ENCODE data around the gene APOC4.
"Not testable (repeated sequence)": the region's sequence is repeated elsewhere in the genome, so short reads cannot be mapped to it uniquely, and the experiment has no call there.

APOC4 gene, protein sequence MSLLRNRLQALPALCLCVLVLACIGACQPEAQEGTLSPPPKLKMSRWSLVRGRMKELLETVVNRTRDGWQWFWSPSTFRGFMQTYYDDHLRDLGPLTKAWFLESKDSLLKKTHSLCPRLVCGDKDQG

DNA sequence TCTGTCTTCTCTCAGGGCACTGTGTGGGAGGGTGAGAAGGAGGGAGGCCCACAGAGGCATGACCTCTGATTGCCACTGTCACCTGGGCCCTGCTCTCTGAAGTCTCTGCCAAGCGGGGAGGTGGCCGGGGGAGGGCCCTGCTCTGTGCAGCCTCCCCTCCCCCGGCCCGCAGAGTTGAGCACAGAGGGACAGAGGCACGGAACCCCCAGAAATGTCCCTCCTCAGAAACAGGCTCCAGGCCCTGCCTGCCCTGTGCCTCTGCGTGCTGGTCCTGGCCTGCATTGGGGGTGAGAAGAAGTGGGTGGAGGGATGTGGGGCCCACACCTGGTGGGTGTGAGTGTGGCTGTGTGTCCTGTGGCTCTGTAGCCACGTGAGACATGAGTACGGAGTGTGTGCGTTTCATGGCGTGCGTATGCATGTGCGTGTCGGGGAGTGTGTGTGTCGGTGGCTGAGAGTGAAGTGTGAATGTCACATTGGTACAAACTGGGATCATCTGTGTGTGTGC is at the start of gene APOC4:
Gene APOC4 (plus strand): TSS at position 171 of the 505 bp plus-strand sequence. CDS start 41 bp downstream, at position 212.
- no peak for DNase-seq (ENCODE audit: low read depth, low spot score)

DNA sequence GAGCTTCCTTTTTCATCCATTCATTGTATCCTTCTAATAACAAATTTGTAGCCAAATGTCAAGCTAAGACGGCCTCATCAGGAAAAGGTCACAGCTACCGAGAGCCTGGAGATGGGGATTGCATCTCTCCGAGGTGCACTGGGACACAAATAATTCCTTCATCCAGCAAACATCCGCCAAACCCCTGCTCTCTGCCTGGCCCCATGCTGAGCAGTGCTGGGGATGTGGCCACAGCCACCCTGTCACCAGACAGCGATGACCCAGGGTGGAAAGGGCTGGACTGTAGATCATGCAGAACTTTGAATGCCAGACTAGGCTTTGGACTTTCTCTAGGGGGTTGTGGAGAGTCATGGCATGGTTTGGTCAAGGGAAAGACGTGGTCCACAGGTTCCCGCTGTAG is 49.1 kb upstream of the APOC4 start:
- DNase-seq (ENCODE audit: low read depth, low spot score): no peak

DNA sequence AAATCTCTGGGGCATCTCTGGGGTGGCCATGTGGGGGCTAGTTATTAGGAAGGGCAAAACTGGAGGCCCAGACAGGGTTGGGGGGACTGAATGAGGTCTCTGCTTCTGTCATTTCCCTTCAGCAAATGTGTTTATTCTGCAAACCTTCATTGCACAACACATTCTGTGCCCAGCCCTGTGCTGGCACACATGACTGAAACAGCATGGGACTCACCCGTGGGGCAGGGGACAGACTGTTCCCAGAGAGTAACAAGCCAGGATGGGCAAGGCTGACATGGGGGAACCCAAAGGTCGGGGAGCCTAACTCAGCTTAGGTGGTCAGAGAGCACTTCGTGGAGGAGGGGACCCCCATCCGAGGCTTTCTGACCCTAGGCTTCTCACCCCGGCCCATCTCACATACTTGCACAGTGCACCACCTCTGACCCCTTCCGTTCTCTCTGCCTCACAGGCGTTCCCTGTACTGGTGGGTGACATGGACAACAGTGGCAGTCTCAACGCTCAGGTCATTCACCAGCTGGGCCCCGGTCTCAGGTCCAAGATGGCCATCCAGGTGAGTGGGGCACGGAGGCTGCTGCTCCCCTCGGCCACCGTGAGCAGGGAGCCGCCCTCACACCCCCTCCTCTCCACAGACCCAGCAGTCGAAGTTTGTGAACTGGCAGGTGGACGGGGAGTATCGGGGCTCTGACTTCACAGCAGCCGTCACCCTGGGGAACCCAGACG is 48.5 kb upstream of the APOC4 start:
- no peak for DNase-seq (ENCODE audit: low read depth, low spot score)

DNA sequence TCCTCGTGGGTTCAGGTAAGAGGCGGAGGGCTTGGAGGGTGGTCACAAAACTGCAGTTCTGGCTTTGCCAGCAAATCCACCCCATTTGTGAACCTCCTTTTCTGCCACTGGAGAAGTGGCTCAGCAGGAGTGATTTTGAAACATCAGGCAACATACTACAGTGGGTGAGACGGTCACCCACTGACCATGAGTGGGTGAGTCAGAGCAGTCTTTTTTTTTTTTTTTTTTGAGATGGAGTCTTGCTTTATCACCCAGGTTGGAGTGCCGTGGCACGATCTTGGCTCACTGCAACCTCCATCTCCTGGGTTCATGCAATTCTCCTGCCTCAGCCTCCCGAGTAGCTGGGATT is 48.0 kb upstream of the APOC4 start:
- no peak for DNase-seq (ENCODE audit: low read depth, low spot score)

DNA sequence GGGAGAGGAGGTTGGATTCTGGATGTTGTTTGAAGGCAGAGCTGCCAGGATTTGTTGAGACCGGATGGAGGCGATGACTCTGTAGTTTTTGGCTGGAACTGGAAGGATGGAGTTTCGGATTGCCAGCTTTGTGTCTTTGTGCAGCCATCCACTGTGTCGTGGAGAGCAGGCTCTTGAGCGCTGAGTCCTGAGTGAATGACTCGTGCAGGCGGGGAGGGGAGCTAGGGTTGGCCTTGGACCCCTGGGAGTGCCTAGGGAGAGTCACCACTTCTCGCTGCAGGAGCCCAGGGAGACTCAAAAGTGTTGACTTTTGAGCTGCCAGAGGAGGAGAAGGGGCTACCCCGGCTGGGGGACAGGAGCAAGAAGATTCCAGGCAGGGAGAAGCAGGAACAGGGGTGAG is 47.1 kb upstream of the APOC4 start:
- DNase-seq (ENCODE audit: low read depth, low spot score): no peak

DNA sequence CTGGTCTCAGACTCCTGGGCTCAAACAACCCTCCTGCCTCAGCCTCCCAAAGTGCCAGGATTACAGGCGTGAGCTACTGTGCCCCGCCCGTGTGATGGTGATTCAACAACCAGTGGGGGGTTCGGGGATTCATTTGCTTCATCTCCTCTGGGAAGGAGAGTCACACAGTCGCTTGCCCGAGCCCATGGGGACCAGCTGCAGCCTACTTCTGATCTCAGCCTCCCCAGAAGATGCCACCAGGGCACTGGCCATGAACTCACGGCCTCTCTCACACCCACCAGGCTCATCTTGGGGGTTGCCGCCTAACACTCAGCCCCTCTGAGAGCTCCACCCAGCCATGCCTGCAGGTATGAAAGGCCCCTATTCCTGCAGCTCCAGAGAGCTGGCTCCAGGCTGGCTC is 44.2 kb upstream of the APOC4 start:
- no peak for DNase-seq (ENCODE audit: low read depth, low spot score)

DNA sequence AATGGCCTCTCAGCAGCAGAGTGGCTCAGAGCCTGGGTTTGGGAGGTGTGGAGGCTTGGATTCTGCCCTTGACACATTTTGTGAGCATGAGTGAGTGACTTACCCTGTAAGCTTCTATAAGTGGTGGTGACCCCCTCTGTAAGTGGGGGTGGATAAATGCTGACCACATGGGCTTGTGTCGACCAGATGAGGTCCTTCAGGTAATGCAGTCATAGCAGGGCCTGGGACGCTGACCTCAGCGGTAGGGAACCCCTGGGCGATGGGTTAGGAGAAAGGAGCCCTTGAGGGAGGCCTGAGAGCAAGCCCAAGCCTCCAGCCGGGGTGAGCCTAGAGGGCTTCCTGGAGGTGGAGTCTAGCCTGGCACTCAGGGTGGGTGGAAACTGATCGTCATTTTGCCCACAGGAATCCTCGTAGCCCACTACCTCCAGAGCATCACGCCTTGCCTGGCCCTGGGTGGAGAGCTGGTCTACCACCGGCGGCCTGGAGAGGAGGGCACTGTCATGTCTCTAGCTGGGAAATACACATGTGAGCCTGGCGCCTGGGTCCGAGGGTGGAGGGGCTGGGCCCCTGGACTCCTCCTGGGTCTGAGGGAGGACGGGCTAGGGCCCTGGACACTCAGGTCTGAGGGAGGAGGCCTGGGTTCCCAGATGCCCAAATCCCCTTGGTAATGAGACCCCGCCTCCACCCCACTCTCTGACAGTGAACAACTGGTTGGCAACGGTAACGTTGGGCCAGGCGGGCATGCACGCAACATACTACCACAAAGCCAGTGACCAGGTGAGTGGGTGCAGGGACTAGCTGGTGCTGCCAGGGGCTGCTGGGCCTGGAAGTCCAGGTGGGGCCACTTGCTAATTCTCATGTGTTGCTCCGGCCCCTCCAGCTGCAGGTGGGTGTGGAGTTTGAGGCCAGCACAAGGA is 41.5 kb upstream of the APOC4 start:
- DNase-seq (ENCODE audit: low read depth, low spot score): no peak

DNA sequence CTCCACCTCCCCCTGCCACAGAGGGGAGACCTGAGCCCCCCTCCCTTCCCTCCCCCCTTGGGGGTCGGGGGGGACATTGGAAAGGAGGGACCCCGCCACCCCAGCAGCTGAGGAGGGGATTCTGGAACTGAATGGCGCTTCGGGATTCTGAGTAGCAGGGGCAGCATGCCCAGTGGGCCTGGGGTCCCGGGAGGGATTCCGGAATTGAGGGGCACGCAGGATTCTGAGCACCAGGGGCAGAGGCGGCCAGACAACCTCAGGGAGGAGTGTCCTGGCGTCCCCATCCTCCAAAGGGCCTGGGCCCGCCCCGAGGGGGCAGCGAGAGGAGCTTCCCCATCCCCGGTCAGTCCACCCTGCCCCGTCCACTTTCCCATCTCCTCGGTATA is 38.8 kb upstream of the APOC4 start:
- DNase-seq (ENCODE audit: low read depth, low spot score): no peak

DNA sequence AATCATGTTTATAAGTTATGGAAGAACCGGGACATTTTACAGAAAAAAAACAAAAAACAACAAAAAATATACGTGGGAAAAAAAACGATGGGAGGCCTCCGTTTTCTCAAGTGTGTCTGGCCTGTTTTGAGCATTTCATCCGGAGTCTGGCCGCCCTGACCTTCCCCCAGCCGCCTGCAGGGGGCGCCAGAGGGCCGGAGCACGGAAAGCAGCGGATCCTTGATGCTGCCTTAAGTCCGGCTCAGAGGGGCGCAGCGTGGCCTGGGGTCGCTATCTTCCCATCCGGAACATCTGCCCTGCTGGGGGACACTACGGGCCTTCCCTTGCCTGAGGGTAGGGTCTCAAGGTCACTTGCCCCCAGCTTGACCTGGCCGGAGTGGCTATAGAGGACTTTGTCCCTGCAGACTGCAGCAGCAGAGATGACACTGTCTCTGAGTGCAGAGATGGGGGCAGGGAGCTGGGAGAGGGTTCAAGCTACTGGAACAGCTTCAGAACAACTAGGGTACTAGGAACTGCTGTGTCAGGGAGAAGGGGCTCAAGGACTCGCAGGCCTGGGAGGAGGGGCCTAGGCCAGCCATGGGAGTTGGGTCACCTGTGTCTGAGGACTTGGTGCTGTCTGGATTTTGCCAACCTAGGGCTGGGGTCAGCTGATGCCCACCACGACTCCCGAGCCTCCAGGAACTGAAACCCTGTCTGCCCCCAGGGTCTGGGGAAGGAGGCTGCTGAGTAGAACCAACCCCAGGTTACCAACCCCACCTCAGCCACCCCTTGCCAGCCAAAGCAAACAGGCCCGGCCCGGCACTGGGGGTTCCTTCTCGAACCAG is 38.2 kb upstream of the APOC4 start:
- DNase-seq (ENCODE audit: low read depth, low spot score): peak; percentile 56

DNA sequence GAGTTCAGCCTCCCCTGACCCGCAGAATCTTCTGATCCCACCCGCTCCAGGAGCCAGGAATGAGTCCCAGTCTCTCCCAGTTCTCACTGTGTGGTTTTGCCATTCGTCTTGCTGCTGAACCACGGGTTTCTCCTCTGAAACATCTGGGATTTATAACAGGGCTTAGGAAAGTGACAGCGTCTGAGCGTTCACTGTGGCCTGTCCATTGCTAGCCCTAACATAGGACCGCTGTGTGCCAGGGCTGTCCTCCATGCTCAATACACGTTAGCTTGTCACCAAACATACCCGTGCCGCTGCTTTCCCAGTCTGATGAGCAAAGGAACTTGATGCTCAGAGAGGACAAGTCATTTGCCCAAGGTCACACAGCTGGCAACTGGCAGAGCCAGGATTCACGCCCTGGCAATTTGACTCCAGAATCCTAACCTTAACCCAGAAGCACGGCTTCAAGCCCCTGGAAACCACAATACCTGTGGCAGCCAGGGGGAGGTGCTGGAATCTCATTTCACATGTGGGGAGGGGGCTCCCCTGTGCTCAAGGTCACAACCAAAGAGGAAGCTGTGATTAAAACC is 37.5 kb upstream of the APOC4 start:
- no peak for DNase-seq (ENCODE audit: low read depth, low spot score)

DNA sequence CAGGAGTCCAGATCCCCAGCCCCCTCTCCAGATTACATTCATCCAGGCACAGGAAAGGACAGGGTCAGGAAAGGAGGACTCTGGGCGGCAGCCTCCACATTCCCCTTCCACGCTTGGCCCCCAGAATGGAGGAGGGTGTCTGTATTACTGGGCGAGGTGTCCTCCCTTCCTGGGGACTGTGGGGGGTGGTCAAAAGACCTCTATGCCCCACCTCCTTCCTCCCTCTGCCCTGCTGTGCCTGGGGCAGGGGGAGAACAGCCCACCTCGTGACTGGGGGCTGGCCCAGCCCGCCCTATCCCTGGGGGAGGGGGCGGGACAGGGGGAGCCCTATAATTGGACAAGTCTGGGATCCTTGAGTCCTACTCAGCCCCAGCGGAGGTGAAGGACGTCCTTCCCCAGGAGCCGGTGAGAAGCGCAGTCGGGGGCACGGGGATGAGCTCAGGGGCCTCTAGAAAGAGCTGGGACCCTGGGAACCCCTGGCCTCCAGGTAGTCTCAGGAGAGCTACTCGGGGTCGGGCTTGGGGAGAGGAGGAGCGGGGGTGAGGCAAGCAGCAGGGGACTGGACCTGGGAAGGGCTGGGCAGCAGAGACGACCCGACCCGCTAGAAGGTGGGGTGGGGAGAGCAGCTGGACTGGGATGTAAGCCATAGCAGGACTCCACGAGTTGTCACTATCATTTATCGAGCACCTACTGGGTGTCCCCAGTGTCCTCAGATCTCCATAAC is 36.4 kb upstream of the APOC4 start, which contains the start of gene APOE:
Gene APOE (plus strand): TSS at position 360 of the 724 bp plus-strand sequence. CDS start 829 bp downstream, outside the sequence.
- DNase-seq (ENCODE audit: low read depth, low spot score): no peak

DNA sequence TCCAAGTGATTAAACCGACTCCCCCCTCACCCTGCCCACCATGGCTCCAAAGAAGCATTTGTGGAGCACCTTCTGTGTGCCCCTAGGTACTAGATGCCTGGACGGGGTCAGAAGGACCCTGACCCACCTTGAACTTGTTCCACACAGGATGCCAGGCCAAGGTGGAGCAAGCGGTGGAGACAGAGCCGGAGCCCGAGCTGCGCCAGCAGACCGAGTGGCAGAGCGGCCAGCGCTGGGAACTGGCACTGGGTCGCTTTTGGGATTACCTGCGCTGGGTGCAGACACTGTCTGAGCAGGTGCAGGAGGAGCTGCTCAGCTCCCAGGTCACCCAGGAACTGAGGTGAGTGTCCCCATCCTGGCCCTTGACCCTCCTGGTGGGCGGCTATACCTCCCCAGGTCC is 34.4 kb upstream of the APOC4 start:
- DNase-seq (ENCODE audit: low read depth, low spot score): no peak

DNA sequence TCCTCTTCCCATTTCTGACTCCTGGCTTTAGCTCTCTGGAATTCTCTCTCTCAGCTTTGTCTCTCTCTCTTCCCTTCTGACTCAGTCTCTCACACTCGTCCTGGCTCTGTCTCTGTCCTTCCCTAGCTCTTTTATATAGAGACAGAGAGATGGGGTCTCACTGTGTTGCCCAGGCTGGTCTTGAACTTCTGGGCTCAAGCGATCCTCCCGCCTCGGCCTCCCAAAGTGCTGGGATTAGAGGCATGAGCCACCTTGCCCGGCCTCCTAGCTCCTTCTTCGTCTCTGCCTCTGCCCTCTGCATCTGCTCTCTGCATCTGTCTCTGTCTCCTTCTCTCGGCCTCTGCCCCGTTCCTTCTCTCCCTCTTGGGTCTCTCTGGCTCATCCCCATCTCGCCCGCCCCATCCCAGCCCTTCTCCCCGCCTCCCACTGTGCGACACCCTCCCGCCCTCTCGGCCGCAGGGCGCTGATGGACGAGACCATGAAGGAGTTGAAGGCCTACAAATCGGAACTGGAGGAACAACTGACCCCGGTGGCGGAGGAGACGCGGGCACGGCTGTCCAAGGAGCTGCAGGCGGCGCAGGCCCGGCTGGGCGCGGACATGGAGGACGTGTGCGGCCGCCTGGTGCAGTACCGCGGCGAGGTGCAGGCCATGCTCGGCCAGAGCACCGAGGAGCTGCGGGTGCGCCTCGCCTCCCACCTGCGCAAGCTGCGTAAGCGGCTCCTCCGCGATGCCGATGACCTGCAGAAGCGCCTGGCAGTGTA is 33.8 kb upstream of the APOC4 start:
- DNase-seq (ENCODE audit: low read depth, low spot score): no peak

DNA sequence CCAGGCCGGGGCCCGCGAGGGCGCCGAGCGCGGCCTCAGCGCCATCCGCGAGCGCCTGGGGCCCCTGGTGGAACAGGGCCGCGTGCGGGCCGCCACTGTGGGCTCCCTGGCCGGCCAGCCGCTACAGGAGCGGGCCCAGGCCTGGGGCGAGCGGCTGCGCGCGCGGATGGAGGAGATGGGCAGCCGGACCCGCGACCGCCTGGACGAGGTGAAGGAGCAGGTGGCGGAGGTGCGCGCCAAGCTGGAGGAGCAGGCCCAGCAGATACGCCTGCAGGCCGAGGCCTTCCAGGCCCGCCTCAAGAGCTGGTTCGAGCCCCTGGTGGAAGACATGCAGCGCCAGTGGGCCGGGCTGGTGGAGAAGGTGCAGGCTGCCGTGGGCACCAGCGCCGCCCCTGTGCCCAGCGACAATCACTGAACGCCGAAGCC is 33.2 kb upstream of the APOC4 start:
- no peak for DNase-seq (ENCODE audit: low read depth, low spot score)

DNA sequence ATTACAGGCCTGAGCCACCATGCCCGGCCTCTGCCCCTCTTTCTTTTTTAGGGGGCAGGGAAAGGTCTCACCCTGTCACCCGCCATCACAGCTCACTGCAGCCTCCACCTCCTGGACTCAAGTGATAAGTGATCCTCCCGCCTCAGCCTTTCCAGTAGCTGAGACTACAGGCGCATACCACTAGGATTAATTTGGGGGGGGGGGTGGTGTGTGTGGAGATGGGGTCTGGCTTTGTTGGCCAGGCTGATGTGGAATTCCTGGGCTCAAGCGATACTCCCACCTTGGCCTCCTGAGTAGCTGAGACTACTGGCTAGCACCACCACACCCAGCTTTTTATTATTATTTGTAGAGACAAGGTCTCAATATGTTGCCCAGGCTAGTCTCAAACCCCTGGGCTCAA is 32.3 kb upstream of the APOC4 start:
- DNase-seq (ENCODE audit: low read depth, low spot score): no peak

DNA sequence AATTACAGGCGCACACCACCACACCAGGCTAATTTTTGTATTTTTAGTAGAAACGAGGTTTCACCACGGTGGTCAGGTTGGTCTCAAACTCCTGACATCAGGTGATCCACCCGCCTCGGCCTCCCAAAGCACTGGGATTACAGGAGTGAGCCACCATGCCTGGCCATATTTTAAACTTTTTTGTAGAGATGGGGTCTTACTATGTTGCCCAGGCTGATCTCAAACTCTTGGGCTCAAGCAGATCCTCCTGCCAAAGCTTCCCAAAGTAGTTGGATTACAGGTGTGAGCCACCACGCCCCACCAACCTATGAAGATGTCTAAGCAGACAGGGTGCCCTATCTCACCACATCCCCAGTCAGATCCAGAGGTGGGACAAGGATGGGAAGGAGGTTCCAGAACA is 30.1 kb upstream of the APOC4 start:
- DNase-seq (ENCODE audit: low read depth, low spot score): not testable (repeated sequence)

DNA sequence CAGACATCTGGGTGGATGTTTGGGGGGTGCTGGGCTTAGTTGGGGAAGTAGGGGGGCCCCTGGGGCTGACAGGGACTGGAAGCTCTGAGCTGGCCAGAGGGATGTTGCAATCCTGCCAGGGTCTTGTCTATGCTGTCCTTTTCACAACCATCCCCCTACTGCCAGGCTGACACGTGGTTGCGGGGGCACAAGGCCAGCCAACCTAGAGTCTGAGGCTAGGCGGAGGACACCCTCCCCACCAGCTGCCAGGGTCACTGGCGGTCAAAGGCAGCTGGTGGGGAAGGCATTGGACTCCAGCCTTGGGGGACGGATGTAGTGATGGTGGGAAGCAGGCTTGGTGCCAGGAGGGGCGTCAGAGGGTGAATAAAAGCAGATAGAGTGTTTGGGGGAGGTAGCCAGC is 29.2 kb upstream of the APOC4 start:
- DNase-seq (ENCODE audit: low read depth, low spot score): no peak

DNA sequence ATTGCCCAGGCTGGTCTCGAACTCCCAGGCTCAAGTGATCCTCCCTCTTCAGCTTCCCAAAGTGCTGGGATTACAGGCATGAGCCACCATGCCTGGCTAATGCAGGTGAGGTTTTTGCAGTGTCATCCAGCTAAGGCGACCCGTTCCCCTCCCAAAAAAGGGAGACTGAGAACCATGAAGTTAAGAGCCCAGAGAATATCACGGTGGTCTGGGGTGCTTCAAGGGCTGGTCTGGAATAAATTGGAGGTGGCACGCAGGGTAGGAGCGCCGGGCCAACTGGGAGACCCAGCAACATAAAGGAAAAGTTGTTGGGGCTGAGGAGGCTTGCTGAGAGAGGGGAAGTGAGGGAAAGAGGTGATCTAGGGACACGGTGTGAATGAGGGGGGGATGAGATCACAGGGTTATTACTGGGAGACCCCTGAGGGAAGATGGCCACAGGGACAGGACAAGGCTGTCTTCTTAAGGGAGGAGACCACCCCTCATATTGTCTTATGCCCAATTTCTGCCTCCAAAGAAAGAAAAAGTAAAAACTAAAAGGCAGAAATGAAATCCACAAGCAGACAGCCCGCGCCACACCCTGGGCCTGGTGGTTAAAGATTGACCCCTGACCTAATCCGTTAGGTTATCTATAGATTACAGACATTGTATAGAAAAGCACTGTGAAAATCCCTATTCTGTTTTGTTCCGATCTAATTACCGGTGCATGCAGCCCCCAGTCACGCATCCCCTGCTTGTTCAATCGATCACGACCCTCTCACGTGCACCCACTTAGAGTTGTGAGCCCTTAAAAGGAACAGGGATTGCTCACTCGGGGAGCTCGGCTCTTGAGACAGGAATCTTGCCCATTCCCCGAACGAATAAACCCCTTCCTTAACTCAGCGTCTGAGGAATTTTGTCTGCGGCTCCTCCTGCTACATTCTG is 28.3 kb upstream of the APOC4 start:
- DNase-seq (ENCODE audit: low read depth, low spot score): not testable (repeated sequence)

Data from activated naive CD8-positive, alpha-beta T cell treated with anti-CD3 and anti-CD28 coated beads, Interleukin-2, amount 50 U/mL, for 16 hours (primary cell).